ENCODE results near the gene SLC8B1.

The SLC8B1 gene

GRCh38 chr12:113293100-113293499, 41.8 kb downstream of the SLC8B1 start:
- no peak for DNase-seq (ENCODE audit: low read depth)
- no peak for TF ChIP-seq CTCF (IDR thresholded peaks at IDR 0.05; ENCODE audit: low read depth, low read length, missing control alignments)
- no peak overlapping the region for H3K4me3 ChIP-seq (ENCODE audit: low read depth, low read length)
- in situ Hi-C loops (cut with HindIII; ENCODE audit: low sequenced_read_pairs): no loop called here

GRCh38 chr12:113292547-113292946, 42.4 kb downstream of the SLC8B1 start:
- TF ChIP-seq CTCF (IDR thresholded peaks at IDR 0.05; ENCODE audit: low read depth, low read length, missing control alignments): no peak
- no peak for DNase-seq (ENCODE audit: low read depth)
- in situ Hi-C loops (cut with HindIII; ENCODE audit: low sequenced_read_pairs): no loop called here
- H3K4me3 ChIP-seq (ENCODE audit: low read depth, low read length): no peak overlapping the region

GRCh38 chr12:113292091-113292490, 42.8 kb downstream of the SLC8B1 start:
- no peak overlapping the region for H3K4me3 ChIP-seq (ENCODE audit: low read depth, low read length)
- DNase-seq (ENCODE audit: low read depth): no peak
- no peak for TF ChIP-seq CTCF (IDR thresholded peaks at IDR 0.05; ENCODE audit: low read depth, low read length, missing control alignments)
- in situ Hi-C loops (cut with HindIII; ENCODE audit: low sequenced_read_pairs): no loop called here

GRCh38 chr12:113291586-113291985, 43.3 kb downstream of the SLC8B1 start:
- DNase-seq (ENCODE audit: low read depth): no peak
- H3K4me3 ChIP-seq (ENCODE audit: low read depth, low read length): no peak overlapping the region
- in situ Hi-C loops (cut with HindIII; ENCODE audit: low sequenced_read_pairs): no loop called here
- TF ChIP-seq CTCF (IDR thresholded peaks at IDR 0.05; ENCODE audit: low read depth, low read length, missing control alignments): no peak

- in situ Hi-C loops (cut with HindIII; ENCODE audit: low sequenced_read_pairs): no loop called here
- no peak for DNase-seq (ENCODE audit: low read depth)
- no peak overlapping the region for H3K4me3 ChIP-seq (ENCODE audit: low read depth, low read length)
- TF ChIP-seq CTCF (IDR thresholded peaks at IDR 0.05; ENCODE audit: low read depth, low read length, missing control alignments): no peak
Measured at GRCh38 chr12:113290506-113290905, 44.4 kb downstream of the SLC8B1 start.

- DNase-seq (ENCODE audit: low read depth): no peak
- no peak overlapping the region for H3K4me3 ChIP-seq (ENCODE audit: low read depth, low read length)
- TF ChIP-seq CTCF (IDR thresholded peaks at IDR 0.05; ENCODE audit: low read depth, low read length, missing control alignments): no peak
- in situ Hi-C loops (cut with HindIII; ENCODE audit: low sequenced_read_pairs): no loop called here
Measured at GRCh38 chr12:113289361-113289760, 45.5 kb downstream of the SLC8B1 start.

GRCh38 chr12:113287899-113288282, 47.0 kb downstream of the SLC8B1 start:
- no peak for DNase-seq (ENCODE audit: low read depth)
- in situ Hi-C loops (cut with HindIII; ENCODE audit: low sequenced_read_pairs): no loop called here
- H3K4me3 ChIP-seq (ENCODE audit: low read depth, low read length): no peak overlapping the region
- TF ChIP-seq CTCF (IDR thresholded peaks at IDR 0.05; ENCODE audit: low read depth, low read length, missing control alignments): no peak
